WTC11 (cell line): ENCODE data around the gene FUNDC2. TPM values are rescaled to one million over a fixed set of nuclear protein-coding genes. Genes with fewer than 3 reads are reported as not detected.

Experiments used
- ATAC-seq: fragments of 200-7000 bp; cut with Tn5 transposase; 2 replicates; pipeline ENCODE4 v1.10.0; 2021; ENCODE audit warnings: mild to moderate bottlenecking, moderate library complexity
- CTCF ChIA-PET: fragments of 300-600 bp; sonication (Branson Sonifier 250); formaldehyde crosslinking; loops from one replicate; lab custom pipeline; 2021; ENCODE audit warnings: antibody characterized with exemption; lab: Charles Lee
- POLR2A ChIA-PET: fragments of 350-600 bp; sonication (Branson Sonifier 250); formaldehyde crosslinking; loops from one replicate; lab custom pipeline; 2021; ENCODE audit warnings: antibody characterized with exemption; lab: Charles Lee
- DNase-seq: peaks from one replicate; pipeline ENCODE4 v3.0.0; 2021; ENCODE audit warnings: low spot score
- H3K27ac Mint-ChIP-seq: 2 replicates; pipeline ENCODE4 v1.8.0; 2021; ENCODE audit warnings: mixed read lengths
- H3K27me3 Mint-ChIP-seq: 2 replicates; pipeline ENCODE4 v1.8.0; 2021; ENCODE audit warnings: low read depth, mild to moderate bottlenecking, moderate library complexity, mixed read lengths
- H3K36me3 Mint-ChIP-seq: 2 replicates; pipeline ENCODE4 v1.8.0; 2021; ENCODE audit warnings: mixed read lengths
- H3K4me1 Mint-ChIP-seq: 2 replicates; pipeline ENCODE4 v1.8.0; 2022; ENCODE audit warnings: mixed read lengths
- H3K4me3 Mint-ChIP-seq: 2 replicates; pipeline ENCODE4 v1.8.0; 2021; ENCODE audit warnings: mild to moderate bottlenecking, moderate library complexity, mixed read lengths
- H3K9me3 Mint-ChIP-seq: 2 replicates; pipeline ENCODE4 v1.8.0; 2021; ENCODE audit warnings: mixed read lengths
- CBFB ChIP-seq: sonication (generic); formaldehyde crosslinking; IDR thresholded peaks from 2 replicates; pipeline ENCODE4 v1.8.1; 2022; ENCODE audit warnings: mild to moderate bottlenecking, low read depth, missing genetic modification reagents
- ETV6 ChIP-seq: sonication (generic); formaldehyde crosslinking; IDR thresholded peaks from 2 replicates; pipeline ENCODE4 v1.8.1; 2022; ENCODE audit warnings: mild to moderate bottlenecking, missing genetic modification reagents
- HMGA2 ChIP-seq: fragments of 250-450 bp; sonication (Bioruptor Pico); IDR thresholded peaks from 2 replicates; pipeline ENCODE4 v1.4.0; 2021; ENCODE audit warnings: mild to moderate bottlenecking, moderate library complexity
- NFATC4 ChIP-seq: fragments of 250-450 bp; sonication (Bioruptor Pico); IDR thresholded peaks from 2 replicates; pipeline ENCODE4 v1.9.0; 2021; ENCODE audit warnings: mild to moderate bottlenecking
- NFE2L1 ChIP-seq: sonication (generic); formaldehyde crosslinking; IDR thresholded peaks from 2 replicates; pipeline ENCODE4 v1.8.1; 2023; ENCODE audit warnings: missing genetic modification reagents
- NFYB ChIP-seq: sonication (generic); formaldehyde crosslinking; conservative IDR thresholded peaks from 2 replicates; pipeline ENCODE4 v1.8.0; 2022; ENCODE audit warnings: low read depth, missing genetic modification reagents
- NR2C2 ChIP-seq: sonication (generic); formaldehyde crosslinking; IDR thresholded peaks from 2 replicates; pipeline ENCODE4 v1.8.0; 2022; ENCODE audit warnings: mild to moderate bottlenecking, missing genetic modification reagents
- RELA ChIP-seq: sonication (generic); formaldehyde crosslinking; IDR thresholded peaks from 2 replicates; pipeline ENCODE4 v1.8.1; 2022; ENCODE audit warnings: missing genetic modification reagents, mild to moderate bottlenecking, borderline replicate concordance
- SMAD4 ChIP-seq: sonication (generic); formaldehyde crosslinking; IDR thresholded peaks from 2 replicates; pipeline ENCODE4 v1.8.0; 2022; ENCODE audit warnings: mild to moderate bottlenecking, missing genetic modification reagents
- SOX15 ChIP-seq: fragments of 250-450 bp; sonication (Bioruptor Pico); IDR thresholded peaks from 2 replicates; pipeline ENCODE4 v1.9.0; 2021; ENCODE audit warnings: mild to moderate bottlenecking
- ZBTB21 ChIP-seq: sonication (generic); formaldehyde crosslinking; IDR thresholded peaks from 2 replicates; pipeline ENCODE4 v1.8.1; 2023; ENCODE audit warnings: mild to moderate bottlenecking, missing genetic modification reagents, borderline replicate concordance
- ZNF317 ChIP-seq: sonication (generic); formaldehyde crosslinking; IDR thresholded peaks from 2 replicates; pipeline ENCODE4 v1.8.1; 2023; ENCODE audit warnings: low read depth, mild to moderate bottlenecking, moderate library complexity, missing genetic modification reagents, borderline replicate concordance
- ZNF423 ChIP-seq: fragments of 250-450 bp; sonication (Bioruptor Pico); IDR thresholded peaks from 2 replicates; pipeline ENCODE4 v2.1.2; 2022; ENCODE audit warnings: mild to moderate bottlenecking, moderate library complexity
- total RNA-seq: library from RNA; stranded (reverse); gene quantifications from 3 replicates; pipeline ENCODE4 v1.2.3, GENCODE V29; 2021
- TF ChIP-seq, protein P1 (sequence below): fragments of 250-450 bp; sonication (Bioruptor Pico); IDR thresholded peaks from 2 replicates; pipeline ENCODE4 v1.9.0; 2021; ENCODE audit warnings: mild to moderate bottlenecking
- TF ChIP-seq, protein P2 (sequence below): sonication (generic); formaldehyde crosslinking; conservative IDR thresholded peaks from 2 replicates; pipeline ENCODE4 v1.8.1; 2022; ENCODE audit warnings: mild to moderate bottlenecking, missing genetic modification reagents
- TF ChIP-seq, protein P3 (sequence below): sonication (generic); formaldehyde crosslinking; IDR thresholded peaks from 2 replicates; pipeline ENCODE4 v1.8.1; 2023; ENCODE audit warnings: mild to moderate bottlenecking, missing genetic modification reagents
- TF ChIP-seq, protein P4 (sequence below): sonication (generic); formaldehyde crosslinking; IDR thresholded peaks from 2 replicates; pipeline ENCODE4 v1.8.0; 2022; ENCODE audit warnings: mild to moderate bottlenecking, missing genetic modification reagents
- TF ChIP-seq, protein P5 (sequence below): fragments of 250-450 bp; sonication (Bioruptor Pico); IDR thresholded peaks from 2 replicates; pipeline ENCODE4 v2.1.2; 2022; ENCODE audit warnings: mild to moderate bottlenecking, moderate library complexity
- TF ChIP-seq, protein P6 (sequence below): sonication (generic); formaldehyde crosslinking; IDR thresholded peaks from 2 replicates; pipeline ENCODE4 v1.8.1; 2022; ENCODE audit warnings: missing genetic modification reagents, borderline replicate concordance
- TF ChIP-seq, protein P7 (sequence below): sonication (generic); formaldehyde crosslinking; IDR thresholded peaks from 2 replicates; pipeline ENCODE4 v1.8.1; 2022; ENCODE audit warnings: low read depth, missing genetic modification reagents, borderline replicate concordance
- TF ChIP-seq, protein P8 (sequence below): sonication (generic); formaldehyde crosslinking; conservative IDR thresholded peaks from 2 replicates; pipeline ENCODE4 v1.8.1; 2023; ENCODE audit warnings: mild to moderate bottlenecking, low read depth, missing genetic modification reagents, moderate library complexity

FUNDC2 gene
- total RNA-seq, 1 experiment from 2014 or later: 60.7 TPM

DNA sequence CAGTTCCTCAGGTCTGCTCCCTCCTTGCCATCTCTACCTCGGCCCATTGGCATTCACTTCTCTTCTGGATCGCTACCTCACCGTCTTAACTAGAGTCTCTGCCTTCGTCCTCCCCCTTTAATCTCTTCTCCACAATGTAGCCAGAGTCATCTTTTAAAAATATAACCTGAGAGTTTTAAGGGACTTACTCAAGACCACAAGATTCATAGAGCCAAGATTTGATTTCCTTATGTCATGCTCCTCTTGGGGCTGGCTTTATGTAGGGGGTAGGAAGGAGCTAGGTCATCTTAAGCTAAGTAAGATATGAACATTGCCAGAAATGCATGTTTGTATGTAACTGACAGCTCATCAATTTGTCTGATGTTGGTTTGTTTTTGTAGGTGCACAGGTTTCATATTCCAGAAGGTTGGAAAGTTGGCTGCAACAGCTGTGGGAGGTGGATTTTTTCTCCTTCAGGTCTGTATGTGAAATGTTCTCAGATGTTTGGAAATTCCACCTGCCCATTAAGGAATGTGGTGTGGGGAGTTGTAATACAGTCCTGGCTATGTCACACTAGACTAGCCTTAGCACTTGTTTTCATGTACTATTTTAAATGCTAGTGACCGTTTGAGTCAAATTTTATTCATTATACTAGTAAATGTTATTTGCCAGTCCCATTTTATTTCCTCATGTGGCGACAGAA lies 19.6 kb downstream of the FUNDC2 start:
- Mint-ChIP-seq H3K27ac (no peak overlapping the region), H3K4me3 (no peak overlapping the region), H3K27me3 (no peaks in the 10 kb centered on the region), H3K4me1 (peaks cover 17% of the 10 kb centered on the region), H3K36me3 (no peaks in the 10 kb centered on the region), H3K9me3 (no peaks in the 10 kb centered on the region)
- TF ChIP-seq, protein P1, sequence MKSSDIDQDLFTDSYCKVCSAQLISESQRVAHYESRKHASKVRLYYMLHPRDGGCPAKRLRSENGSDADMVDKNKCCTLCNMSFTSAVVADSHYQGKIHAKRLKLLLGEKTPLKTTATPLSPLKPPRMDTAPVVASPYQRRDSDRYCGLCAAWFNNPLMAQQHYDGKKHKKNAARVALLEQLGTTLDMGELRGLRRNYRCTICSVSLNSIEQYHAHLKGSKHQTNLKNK (CRISPR knock-in tag): no peak
- TF ChIP-seq, protein P2, sequence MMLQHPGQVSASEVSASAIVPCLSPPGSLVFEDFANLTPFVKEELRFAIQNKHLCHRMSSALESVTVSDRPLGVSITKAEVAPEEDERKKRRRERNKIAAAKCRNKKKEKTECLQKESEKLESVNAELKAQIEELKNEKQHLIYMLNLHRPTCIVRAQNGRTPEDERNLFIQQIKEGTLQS: no peak
- TF ChIP-seq RELA (CRISPR knock-in tag) (no peak), SMAD4 (no peak), ZNF423 (no peak), NFE2L1 (CRISPR knock-in tag) (no peak), NR2C2 (CRISPR knock-in tag) (no peak), CBFB (CRISPR knock-in tag) (no peak), SOX15 (CRISPR knock-in tag) (no peak)
- TF ChIP-seq, protein P3, sequence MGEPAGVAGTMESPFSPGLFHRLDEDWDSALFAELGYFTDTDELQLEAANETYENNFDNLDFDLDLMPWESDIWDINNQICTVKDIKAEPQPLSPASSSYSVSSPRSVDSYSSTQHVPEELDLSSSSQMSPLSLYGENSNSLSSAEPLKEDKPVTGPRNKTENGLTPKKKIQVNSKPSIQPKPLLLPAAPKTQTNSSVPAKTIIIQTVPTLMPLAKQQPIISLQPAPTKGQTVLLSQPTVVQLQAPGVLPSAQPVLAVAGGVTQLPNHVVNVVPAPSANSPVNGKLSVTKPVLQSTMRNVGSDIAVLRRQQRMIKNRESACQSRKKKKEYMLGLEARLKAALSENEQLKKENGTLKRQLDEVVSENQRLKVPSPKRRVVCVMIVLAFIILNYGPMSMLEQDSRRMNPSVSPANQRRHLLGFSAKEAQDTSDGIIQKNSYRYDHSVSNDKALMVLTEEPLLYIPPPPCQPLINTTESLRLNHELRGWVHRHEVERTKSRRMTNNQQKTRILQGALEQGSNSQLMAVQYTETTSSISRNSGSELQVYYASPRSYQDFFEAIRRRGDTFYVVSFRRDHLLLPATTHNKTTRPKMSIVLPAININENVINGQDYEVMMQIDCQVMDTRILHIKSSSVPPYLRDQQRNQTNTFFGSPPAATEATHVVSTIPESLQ (CRISPR knock-in tag): no peak
- TF ChIP-seq, protein P4, sequence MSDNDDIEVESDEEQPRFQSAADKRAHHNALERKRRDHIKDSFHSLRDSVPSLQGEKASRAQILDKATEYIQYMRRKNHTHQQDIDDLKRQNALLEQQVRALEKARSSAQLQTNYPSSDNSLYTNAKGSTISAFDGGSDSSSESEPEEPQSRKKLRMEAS (CRISPR knock-in tag): no peak
- TF ChIP-seq, protein P5, sequence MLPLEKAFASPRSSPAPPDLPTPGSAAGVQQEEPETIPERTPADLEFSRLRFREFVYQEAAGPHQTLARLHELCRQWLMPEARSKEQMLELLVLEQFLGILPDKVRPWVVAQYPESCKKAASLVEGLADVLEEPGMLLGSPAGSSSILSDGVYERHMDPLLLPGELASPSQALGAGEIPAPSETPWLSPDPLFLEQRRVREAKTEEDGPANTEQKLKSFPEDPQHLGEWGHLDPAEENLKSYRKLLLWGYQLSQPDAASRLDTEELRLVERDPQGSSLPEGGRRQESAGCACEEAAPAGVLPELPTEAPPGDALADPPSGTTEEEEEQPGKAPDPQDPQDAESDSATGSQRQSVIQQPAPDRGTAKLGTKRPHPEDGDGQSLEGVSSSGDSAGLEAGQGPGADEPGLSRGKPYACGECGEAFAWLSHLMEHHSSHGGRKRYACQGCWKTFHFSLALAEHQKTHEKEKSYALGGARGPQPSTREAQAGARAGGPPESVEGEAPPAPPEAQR (CRISPR knock-in tag): no peak
- TF ChIP-seq, protein P6, sequence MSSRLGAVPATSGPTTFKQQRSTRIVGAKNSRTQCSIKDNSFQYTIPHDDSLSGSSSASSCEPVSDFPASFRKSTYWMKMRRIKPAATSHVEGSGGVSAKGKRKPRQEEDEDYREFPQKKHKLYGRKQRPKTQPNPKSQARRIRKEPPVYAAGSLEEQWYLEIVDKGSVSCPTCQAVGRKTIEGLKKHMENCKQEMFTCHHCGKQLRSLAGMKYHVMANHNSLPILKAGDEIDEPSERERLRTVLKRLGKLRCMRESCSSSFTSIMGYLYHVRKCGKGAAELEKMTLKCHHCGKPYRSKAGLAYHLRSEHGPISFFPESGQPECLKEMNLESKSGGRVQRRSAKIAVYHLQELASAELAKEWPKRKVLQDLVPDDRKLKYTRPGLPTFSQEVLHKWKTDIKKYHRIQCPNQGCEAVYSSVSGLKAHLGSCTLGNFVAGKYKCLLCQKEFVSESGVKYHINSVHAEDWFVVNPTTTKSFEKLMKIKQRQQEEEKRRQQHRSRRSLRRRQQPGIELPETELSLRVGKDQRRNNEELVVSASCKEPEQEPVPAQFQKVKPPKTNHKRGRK (CRISPR knock-in tag): no peak
- TF ChIP-seq, protein P7, sequence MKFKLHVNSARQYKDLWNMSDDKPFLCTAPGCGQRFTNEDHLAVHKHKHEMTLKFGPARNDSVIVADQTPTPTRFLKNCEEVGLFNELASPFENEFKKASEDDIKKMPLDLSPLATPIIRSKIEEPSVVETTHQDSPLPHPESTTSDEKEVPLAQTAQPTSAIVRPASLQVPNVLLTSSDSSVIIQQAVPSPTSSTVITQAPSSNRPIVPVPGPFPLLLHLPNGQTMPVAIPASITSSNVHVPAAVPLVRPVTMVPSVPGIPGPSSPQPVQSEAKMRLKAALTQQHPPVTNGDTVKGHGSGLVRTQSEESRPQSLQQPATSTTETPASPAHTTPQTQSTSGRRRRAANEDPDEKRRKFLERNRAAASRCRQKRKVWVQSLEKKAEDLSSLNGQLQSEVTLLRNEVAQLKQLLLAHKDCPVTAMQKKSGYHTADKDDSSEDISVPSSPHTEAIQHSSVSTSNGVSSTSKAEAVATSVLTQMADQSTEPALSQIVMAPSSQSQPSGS (CRISPR knock-in tag): no peak
- ATAC-seq (no peak), DNase-seq (no peak)
- CTCF ChIA-PET: interaction anchor here (0.8 to 1.2 kb wide), 2 partner anchors 11 to 128 kb away, joined by 3 to 4 read pairs; no protein-coding TSS in a partner anchor
- POLR2A ChIA-PET: no interaction called here

DNA sequence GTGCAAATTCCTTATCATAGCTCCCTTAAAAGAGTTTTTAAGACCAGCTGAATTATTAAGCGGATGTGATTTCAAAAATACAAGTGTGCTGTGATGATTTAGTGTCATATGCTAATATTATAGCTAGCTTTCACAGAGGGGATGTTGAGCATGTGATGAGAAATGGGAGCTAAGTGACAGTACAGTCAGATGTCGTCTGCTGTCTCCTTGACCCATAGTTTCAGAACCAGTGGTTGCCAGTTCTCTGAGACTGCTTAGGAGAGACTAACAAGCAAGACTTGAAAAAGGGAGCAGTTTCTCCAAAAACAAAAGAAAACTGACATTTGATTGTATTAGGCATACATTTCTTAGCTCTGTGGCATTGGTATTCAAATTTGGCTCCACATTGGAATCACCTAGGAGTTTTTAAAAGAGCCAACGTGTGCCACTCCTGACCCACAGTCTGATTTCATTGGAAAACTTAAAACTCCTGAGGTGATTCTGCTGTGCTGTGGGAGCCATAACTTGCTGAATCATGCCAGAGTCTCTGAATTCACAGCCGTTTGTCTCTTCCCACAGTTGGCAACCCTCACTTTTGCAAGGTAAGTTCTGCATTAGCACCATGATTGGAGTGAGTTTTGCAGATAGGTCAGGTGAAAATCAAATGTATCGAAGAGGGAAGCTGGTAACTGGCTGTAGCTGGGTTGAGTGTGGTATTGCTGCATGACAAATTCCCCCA lies 20.3 kb downstream of the FUNDC2 start:
- CTCF ChIA-PET: interaction anchor here (0.8 to 1.2 kb wide), 2 partner anchors 10 to 129 kb away, joined by 3 to 4 read pairs; no protein-coding TSS in a partner anchor
- POLR2A ChIA-PET: no interaction called here
- TF ChIP-seq NFYB (CRISPR knock-in tag) (no peak), ETV6 (no peak), ZBTB21 (CRISPR knock-in tag) (no peak), ZNF317 (CRISPR knock-in tag) (no peak), NFATC4 (CRISPR knock-in tag) (no peak), SMAD4 (no peak), HMGA2 (CRISPR knock-in tag) (no peak), NFE2L1 (CRISPR knock-in tag) (no peak)
- TF ChIP-seq, protein P3 (CRISPR knock-in tag): no peak
- TF ChIP-seq, protein P8, sequence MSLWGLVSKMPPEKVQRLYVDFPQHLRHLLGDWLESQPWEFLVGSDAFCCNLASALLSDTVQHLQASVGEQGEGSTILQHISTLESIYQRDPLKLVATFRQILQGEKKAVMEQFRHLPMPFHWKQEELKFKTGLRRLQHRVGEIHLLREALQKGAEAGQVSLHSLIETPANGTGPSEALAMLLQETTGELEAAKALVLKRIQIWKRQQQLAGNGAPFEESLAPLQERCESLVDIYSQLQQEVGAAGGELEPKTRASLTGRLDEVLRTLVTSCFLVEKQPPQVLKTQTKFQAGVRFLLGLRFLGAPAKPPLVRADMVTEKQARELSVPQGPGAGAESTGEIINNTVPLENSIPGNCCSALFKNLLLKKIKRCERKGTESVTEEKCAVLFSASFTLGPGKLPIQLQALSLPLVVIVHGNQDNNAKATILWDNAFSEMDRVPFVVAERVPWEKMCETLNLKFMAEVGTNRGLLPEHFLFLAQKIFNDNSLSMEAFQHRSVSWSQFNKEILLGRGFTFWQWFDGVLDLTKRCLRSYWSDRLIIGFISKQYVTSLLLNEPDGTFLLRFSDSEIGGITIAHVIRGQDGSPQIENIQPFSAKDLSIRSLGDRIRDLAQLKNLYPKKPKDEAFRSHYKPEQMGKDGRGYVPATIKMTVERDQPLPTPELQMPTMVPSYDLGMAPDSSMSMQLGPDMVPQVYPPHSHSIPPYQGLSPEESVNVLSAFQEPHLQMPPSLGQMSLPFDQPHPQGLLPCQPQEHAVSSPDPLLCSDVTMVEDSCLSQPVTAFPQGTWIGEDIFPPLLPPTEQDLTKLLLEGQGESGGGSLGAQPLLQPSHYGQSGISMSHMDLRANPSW: no peak

More for the DNA sequence above, 20.3 kb downstream of the FUNDC2 start:
- DNase-seq: no peak
- Mint-ChIP-seq H3K27ac (no peak overlapping the region), H3K4me3 (no peak overlapping the region), H3K9me3 (no peaks in the 10 kb centered on the region), H3K4me1 (peaks cover 17% of the 10 kb centered on the region), H3K27me3 (no peaks in the 10 kb centered on the region), H3K36me3 (peaks cover 3% of the 10 kb centered on the region; the same call in 1 of the 2 replicates)
- no peak for ATAC-seq
